Vagina (tissue), 2 donors: Measurements from ENCODE around the gene CACNA2D1. TPM values are rescaled to one million over a fixed set of nuclear protein-coding genes. Genes with fewer than 3 reads are reported as not detected.

Experiments used
- DNase-seq, 2 donors: peaks; one replicate each; pipeline ENCODE4 v3.0.0-alpha.2; 2017; ENCODE audit errors: extremely low spot score in 2 of 2
- H3K27ac ChIP-seq: fragments of 200-600 bp; sonication (generic); one replicate; pipeline ENCODE4 v1.5.1; 2019
- H3K27me3 ChIP-seq: fragments of 200-600 bp; sonication (generic); one replicate; pipeline ENCODE4 v1.5.1; 2019
- H3K36me3 ChIP-seq, 2 donors: fragments of 200-600 bp; sonication (generic); one replicate each; pipeline ENCODE4 v1.5.1; 2017 to 2019
- H3K4me1 ChIP-seq: fragments of 200-600 bp; sonication (generic); one replicate; pipeline ENCODE4 v1.5.1; 2019
- H3K4me3 ChIP-seq, 2 donors: fragments of 200-600 bp; sonication (generic); 1 replicate in 1 of 2; 2 replicates in 1 of 2; pipeline ENCODE4 v1.5.1; 2016 to 2019
- H3K9me3 ChIP-seq: fragments of 200-600 bp; sonication (generic); one replicate; pipeline ENCODE4 v1.5.1; 2019
- POLR2A ChIP-seq, 2 donors: fragments of 450-650 bp; IDR thresholded peaks; one replicate each; pipeline ENCODE4 v1.6.1; 2017; ENCODE audit warnings: antibody characterized with exemption in 2 of 2, mild to moderate bottlenecking in 2 of 2, moderate library complexity in 2 of 2
- POLR2AphosphoS5 ChIP-seq, 2 donors: sonication (generic); formaldehyde crosslinking; IDR thresholded peaks; one replicate each; pipeline ENCODE4 v1.9.0; 2017; ENCODE audit warnings: antibody characterized with exemption in 2 of 2, mild to moderate bottlenecking in 2 of 2, low read depth in 1 of 2; ENCODE audit not compliant: insufficient read depth in 1 of 2
- intact Hi-C: fragments of 100-400 bp; cut with DNase I; formaldehyde crosslinking; loops from one replicate; pipeline ENCODE4 v1.15.1; 2023
- total RNA-seq: library from RNA; depleted of rRNA; stranded (reverse); fragments of >200 nt; gene quantifications from one replicate; pipeline ENCODE4 v1.2.3, GENCODE V29; 2016
- TF ChIP-seq, protein P1 (sequence below), 3 experiments: fragments of 450-650 bp in 2 of 3; fragments of 200-600 bp in 1 of 3; sonication (generic) in 1 of 3; IDR thresholded peaks; one replicate each; pipeline ENCODE4 v1.5.1; 2017 to 2019; ENCODE audit warnings: antibody characterized with exemption in 3 of 3, mild to moderate bottlenecking in 2 of 3, moderate library complexity in 2 of 3

The CACNA2D1 gene
- total RNA-seq, 1 donor from 2014 or later = 16.9 TPM

- Histone ChIP-seq H3K4me3 (no peak overlapping the region), H3K27ac (no peak overlapping the region), H3K27me3 (no peaks in the 10 kb centered on the region), H3K4me1 (peaks cover 18% of the 10 kb centered on the region), H3K9me3 (no peaks in the 10 kb centered on the region), H3K36me3 (no peaks in the 10 kb centered on the region)
- TF ChIP-seq, protein P1, sequence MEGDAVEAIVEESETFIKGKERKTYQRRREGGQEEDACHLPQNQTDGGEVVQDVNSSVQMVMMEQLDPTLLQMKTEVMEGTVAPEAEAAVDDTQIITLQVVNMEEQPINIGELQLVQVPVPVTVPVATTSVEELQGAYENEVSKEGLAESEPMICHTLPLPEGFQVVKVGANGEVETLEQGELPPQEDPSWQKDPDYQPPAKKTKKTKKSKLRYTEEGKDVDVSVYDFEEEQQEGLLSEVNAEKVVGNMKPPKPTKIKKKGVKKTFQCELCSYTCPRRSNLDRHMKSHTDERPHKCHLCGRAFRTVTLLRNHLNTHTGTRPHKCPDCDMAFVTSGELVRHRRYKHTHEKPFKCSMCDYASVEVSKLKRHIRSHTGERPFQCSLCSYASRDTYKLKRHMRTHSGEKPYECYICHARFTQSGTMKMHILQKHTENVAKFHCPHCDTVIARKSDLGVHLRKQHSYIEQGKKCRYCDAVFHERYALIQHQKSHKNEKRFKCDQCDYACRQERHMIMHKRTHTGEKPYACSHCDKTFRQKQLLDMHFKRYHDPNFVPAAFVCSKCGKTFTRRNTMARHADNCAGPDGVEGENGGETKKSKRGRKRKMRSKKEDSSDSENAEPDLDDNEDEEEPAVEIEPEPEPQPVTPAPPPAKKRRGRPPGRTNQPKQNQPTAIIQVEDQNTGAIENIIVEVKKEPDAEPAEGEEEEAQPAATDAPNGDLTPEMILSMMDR (IDR thresholded peaks at IDR 0.05) = no peak
- TF ChIP-seq POLR2AphosphoS5 (IDR thresholded peaks at IDR 0.05; ENCODE audit: insufficient read depth in 1 of 2, low read depth in 1 of 2) = no peak
- no peak for TF ChIP-seq POLR2A (IDR thresholded peaks at IDR 0.05)
- DNase-seq = no peak
- intact Hi-C loops = no loop called here
Measured at GRCh38 chr7:82050792-82051191, 392.8 kb downstream of the CACNA2D1 start.

DNA sequence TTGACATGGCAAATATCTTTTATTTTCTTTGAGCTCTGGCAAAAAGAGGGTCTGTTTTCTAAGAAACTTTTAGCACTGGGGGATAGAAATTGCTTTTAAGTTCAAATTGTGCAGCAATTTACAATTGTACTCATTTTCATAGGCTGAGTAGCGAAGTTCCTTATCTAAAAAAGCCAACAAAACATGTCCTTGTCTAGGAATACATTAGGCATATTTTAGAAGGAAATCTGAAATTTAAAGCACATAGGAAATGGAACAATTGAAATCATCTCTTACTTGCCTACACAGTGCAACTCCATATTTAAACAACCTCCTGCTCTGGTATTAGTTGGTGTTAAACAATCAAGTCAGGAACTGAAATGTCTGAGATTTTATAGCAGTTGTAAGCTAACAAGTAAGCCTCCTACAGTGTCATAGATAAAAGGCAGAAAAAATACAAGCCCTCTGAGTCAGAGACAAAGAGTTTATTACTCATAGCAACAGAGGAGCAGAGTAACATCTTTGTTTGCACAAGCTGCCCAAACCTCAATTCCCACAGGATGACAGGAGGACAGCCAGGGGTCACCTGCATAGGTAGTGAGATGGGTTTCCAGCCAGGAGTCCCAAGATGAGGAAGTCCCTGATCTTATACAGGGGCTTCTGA, 393.6 kb downstream of the CACNA2D1 start:
- Histone ChIP-seq H3K9me3 (no peaks in the 10 kb centered on the region), H3K4me1 (peaks cover 18% of the 10 kb centered on the region), H3K4me3 (no peak overlapping the region), H3K36me3 (no peaks in the 10 kb centered on the region), H3K27me3 (no peaks in the 10 kb centered on the region), H3K27ac (no peak overlapping the region)
- no peak for DNase-seq
- TF ChIP-seq, protein P1 (IDR thresholded peaks at IDR 0.05) = no peak
- peak in 1 of 2 donors; percentile 47 for TF ChIP-seq POLR2AphosphoS5 (IDR thresholded peaks at IDR 0.05; ENCODE audit: insufficient read depth in 1 of 2, low read depth in 1 of 2)
- no peak for TF ChIP-seq POLR2A (IDR thresholded peaks at IDR 0.05)
- intact Hi-C loops = loop anchor here (10.0 kb wide), 1 partner anchor 555 kb away; no protein-coding TSS in a partner anchor

GRCh38 chr7:82049442-82049841, 394.1 kb downstream of the CACNA2D1 start:
- DNase-seq = no peak
- Histone ChIP-seq H3K4me1 (peaks cover 18% of the 10 kb centered on the region), H3K4me3 (no peak overlapping the region), H3K36me3 (no peaks in the 10 kb centered on the region), H3K27ac (no peak overlapping the region), H3K9me3 (no peaks in the 10 kb centered on the region), H3K27me3 (no peaks in the 10 kb centered on the region)
- TF ChIP-seq POLR2AphosphoS5 (IDR thresholded peaks at IDR 0.05; ENCODE audit: insufficient read depth in 1 of 2, low read depth in 1 of 2) = no peak
- intact Hi-C loops = loop anchor here (10.0 kb wide), 1 partner anchor 555 kb away; no protein-coding TSS in a partner anchor

DNA sequence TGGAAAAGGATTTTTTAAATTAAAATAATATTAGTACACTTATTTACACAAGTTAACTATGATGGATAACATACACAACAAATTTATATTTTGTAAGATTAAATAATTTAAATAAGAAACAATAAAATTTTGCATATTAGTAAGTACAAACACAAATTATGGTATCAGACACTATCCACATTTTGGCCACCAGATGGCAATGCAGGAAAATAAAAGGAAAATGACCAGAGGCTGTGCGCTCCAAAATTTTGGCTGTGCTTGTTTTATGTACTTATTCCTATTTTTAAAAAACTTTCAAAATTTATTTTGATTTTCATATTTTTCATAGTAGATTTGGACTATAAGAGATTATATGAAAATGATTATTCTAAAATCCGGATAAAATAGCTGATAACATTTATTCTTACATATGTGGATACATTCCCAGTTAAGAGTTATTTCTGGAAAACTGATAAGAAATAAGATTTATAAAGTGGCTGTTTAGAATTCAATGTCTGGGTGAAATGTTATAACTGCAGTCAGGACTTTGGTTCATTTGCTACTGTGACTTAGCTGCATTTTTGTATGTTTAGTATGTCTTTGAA, 399.0 kb downstream of the CACNA2D1 start:
- Histone ChIP-seq H3K4me1 (peaks cover under 1% of the 10 kb centered on the region), H3K27me3 (no peaks in the 10 kb centered on the region), H3K27ac (no peak overlapping the region), H3K4me3 (no peak overlapping the region), H3K9me3 (no peaks in the 10 kb centered on the region), H3K36me3 (no peaks in the 10 kb centered on the region)
- intact Hi-C loops = loop anchor here (10.0 kb wide), 1 partner anchor 560 kb away; no protein-coding TSS in a partner anchor
- no peak for DNase-seq
- TF ChIP-seq POLR2AphosphoS5 (IDR thresholded peaks at IDR 0.05; ENCODE audit: insufficient read depth in 1 of 2, low read depth in 1 of 2) = no peak
- TF ChIP-seq, protein P1 (IDR thresholded peaks at IDR 0.05) = peak; percentile 39 to 64 (median 63)

DNA sequence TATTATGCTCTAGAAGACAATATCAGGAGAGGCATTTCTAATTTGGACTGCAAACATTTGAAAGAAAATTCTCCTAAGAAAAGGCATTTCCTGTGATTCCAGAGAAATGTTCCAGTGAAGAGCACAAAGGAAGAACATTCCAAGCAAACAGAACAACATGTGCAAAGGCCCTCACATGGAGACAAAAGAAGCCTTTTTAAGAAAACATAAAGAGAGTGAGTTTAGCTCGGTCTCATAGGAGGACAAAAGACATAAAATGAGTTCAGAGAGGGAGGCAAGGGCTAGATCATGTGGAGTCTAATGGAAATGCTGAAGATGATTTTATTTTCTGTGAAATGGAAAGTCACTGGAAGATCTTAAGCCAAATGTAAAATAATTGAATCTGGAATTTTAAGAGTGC, 404.0 kb downstream of the CACNA2D1 start:
- Histone ChIP-seq H3K4me1 (no peaks in the 10 kb centered on the region), H3K27ac (no peak overlapping the region), H3K4me3 (no peak overlapping the region), H3K36me3 (no peaks in the 10 kb centered on the region), H3K27me3 (no peaks in the 10 kb centered on the region), H3K9me3 (no peaks in the 10 kb centered on the region)
- no peak for DNase-seq
- intact Hi-C loops = loop anchor here (10.0 kb wide), 1 partner anchor 565 kb away; no protein-coding TSS in a partner anchor
- TF ChIP-seq POLR2A (IDR thresholded peaks at IDR 0.05) = no peak
- no peak for TF ChIP-seq POLR2AphosphoS5 (IDR thresholded peaks at IDR 0.05; ENCODE audit: insufficient read depth in 1 of 2, low read depth in 1 of 2)
- TF ChIP-seq, protein P1 (IDR thresholded peaks at IDR 0.05) = no peak
